SIG-M5 treated with dmso at 0.1 percent for 504 hours (cell line): Measurements from ENCODE around the gene CLEC18B.
"Not testable (repeated sequence)": the region's sequence is repeated elsewhere in the genome, so short reads cannot be mapped to it uniquely, and the experiment has no call there.

Experiments
- DNase-seq: peaks from one replicate; lab custom pipeline; 2025; ENCODE audit not compliant: unreplicated experiment; lab: John Stamatoyannopoulos, UW

Gene CLEC18B

DNA sequence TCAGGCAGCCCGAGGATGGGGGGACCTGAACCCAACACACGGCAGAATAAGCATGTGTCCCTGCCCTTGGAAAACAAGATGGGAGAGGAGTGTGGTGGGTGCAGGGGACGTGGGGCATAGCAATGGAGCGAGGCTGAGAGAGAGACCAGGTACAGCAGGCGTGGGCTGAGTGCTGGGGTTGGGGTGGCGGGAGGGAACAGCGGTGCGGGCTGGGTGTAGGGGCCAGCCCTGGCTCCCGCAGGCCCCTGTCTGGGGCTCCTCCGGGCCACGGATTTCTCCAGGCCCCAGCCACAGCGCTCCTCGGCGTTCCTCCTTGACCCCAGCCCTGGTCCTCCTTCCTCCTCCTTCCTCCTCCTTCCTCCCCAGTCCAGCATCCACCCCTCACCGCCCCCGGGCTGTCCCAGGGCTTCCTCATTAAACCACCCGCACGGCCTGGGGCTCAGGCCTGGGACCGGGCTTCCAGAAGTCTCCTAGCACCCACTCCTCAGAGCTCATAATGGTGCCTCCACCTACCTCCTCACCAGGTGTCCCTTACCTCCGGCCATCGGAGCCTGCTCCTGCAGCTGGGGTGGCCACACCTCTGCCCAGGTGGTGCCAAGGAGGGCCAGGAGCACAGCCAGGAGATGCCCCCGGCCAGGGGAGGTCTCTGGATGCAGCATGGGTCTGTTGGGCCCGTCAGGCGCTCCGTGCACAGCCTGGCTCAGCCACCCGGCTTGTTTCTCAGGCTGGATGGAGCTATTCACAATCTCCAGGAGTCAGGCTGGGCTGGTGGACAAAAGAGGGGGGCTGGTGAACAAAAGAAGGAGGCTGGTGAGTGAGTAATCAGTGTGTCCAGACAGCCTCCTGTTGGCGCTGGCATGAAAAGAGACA is at the start of gene CLEC18B:
CLEC18B (minus strand) TSS at position 867 of the 870 bp plus-strand sequence; CDS start at position 659, 208 bp downstream.
- DNase-seq, result not testable (repeated sequence)

DNA sequence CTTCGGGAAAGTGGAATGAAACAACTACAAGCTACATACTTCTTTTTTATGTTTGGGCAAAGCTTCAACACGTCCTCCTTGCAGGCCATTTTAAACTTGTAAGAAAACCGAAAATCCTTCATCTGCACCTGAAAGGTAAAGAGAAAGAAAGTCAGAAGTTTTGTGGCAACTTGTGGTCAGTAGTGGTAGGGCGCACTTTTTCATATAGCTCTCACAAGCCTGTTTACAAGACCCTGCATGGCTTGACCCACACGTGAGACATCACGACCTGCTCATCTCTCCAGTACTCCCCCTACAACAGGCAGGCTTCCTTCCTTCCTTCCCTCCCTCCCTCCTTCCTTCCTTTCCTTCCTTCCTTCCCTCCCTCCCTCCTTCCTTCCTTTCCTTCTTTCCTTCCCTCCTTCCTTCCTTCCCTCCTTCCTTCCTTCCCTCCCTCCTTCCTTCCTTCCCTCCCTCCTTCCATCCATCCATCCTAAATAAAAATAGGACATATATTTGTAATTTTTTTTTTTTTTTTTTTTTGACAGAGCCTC is 48.7 kb upstream of the CLEC18B start:
- no peak for DNase-seq

DNA sequence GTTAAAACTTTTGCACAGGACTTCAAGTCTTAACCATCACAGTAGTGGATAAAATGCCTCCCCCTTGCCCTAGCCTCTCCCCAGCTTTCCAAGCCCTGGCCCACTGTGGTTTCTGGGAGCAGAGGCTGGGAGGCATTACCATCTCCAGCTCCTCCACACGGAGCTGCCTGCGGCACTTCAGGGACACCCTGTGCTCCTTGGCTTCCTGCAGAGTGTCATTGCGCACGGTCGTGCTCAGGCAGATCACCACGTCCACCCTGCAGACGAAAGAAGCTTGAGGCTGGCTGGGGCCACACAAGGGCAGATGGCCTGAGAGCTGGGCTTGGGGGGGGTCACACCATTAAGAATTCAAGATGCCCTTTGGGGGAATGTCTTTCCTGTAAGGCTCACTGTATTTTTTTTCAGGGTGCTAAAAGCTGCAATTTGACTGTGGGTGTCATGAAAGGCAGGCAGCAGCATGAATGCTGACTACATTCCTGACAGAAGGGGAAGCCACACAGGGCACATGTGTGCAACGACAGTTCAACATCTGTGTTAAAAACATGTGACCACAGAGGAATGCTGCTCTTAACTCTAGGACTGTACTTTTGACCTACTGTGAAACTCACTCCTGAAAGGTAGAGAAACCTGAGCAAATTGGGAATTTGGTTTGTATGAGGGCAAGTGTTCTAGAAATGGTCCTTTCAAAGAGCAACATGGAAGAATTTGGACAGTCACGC is 47.7 kb upstream of the CLEC18B start:
- no peak for DNase-seq

DNA sequence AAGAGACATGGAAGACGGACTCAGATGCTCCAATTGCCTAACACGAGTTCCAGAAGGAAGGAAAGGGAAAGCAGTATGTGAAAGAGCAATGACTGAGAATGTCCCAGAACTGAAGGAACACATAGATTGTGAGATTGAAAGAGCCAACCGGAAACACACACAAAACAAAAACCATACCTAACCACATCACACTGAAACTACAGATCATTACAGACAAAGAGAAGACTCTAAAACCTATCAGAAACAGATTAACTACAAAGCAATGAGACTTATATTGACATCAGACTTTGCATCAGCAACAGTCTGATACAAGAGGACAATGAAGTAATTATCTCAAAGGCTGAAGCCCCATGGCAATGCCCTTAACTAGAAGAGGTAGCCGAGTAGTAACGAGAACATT is 45.6 kb upstream of the CLEC18B start:
- DNase-seq, result no peak

DNA sequence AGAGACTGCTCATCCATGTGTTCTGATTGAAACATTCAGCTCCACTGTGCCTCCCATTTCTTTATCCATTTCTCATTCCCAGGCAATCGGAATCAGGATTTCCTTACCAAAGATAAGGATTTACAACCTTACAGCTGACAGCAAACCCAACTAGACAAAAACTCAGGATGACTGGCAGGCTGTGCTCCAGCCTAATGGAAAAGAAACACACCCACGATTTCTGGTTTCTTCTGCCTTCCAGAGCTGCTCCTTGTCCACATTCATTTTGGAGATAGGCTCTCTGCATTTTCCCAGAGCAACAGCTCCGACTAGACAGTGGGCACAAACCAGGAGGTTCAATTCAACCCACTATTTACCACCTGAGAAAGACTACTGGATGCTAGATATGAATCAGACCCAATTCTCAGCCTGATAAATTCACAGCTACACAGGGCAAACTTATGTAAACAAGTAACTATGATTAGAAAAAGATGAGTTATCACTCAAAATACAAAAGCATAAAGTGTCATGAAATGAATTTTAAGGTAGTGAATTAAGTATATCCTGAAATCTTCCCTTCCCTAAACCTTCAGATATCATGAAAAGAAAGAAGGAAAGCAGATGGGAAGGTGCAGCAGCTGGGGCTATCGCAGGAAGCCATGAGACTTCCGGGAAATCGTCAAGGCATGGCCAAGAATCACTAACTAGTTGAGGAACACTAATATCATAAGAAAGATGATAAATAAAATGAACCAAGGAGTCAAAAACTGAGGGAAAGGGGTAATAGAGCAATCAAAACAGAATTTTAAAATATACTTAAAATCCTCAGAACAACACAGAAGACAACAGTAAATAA is 44.8 kb upstream of the CLEC18B start:
- no peak for DNase-seq

DNA sequence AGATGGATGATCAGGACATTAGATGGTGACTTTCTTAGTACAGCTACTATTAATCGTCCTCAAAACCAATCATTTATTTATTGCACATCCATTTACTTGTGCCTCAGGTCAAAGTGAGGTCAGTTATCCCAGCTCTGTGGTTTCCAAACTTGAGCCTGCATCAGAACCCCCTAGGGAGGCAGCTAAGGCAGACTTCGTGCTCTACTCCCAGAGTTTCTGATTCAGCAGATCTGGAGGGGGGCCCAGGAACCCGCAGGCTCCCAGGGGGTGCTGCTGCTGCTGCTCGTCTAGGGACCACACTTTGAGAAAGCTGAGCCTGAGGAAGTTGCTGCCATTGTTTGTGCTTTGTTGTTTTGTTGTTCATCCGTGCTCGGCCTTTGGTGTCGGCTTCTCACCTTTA is 44.0 kb upstream of the CLEC18B start:
- no peak for DNase-seq

DNA sequence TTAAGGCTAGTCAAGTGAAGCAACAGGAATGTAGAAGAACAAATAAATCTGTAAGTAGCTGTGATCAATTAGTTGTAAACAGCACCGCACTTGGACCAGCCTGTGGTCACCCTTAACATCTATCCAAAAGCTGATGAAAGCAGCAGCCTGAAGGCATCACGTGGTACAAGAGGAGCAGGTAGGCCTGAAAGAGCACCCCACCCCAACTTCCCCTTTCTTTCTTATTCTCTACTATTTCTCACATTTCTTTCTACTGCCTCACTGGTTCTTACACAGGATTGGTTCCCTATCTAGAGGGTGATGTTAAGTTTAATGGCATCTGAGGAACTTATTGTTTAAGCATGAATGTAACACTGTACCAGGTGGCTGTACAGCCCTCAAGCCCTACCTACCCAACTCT is 42.6 kb upstream of the CLEC18B start:
- DNase-seq, result peak; percentile 44

DNA sequence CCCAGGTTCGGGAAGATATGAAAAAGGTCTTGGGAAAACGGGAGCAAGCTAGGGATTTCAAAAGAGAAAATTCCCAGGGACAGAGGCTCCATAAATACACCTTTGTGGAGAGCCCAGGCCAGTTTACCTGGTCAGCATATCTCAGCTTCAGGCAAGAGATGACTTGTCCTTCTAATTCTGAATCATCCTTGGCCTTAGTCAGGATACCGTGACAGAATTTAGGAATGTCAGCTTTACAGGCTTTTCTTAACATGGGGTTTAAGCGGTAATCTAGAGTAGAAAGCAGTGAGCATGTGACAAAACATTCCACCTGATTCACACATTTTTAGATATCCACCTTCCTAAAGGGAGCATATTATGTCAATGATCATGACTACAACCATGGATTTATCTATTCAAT is 41.1 kb upstream of the CLEC18B start:
- no peak for DNase-seq

DNA sequence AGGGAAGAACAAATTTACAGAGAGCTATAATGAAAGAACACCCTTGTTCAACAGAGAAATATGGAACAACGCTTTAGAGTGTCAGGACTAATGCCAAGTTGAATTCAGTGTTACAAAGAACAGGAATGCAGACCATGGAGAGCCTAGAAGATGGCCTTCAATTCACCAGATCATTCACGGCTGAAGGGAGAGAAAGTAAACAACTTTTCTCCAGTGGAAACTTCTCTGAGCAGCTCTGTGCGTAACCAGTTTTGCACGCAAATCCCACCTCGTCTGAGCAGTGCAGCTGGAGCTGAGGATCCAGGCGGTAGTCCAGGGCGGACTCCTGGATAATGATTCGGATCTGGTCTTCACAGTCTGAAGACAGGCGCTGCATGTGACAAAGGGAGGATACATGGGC is 40.5 kb upstream of the CLEC18B start:
- no peak for DNase-seq

DNA sequence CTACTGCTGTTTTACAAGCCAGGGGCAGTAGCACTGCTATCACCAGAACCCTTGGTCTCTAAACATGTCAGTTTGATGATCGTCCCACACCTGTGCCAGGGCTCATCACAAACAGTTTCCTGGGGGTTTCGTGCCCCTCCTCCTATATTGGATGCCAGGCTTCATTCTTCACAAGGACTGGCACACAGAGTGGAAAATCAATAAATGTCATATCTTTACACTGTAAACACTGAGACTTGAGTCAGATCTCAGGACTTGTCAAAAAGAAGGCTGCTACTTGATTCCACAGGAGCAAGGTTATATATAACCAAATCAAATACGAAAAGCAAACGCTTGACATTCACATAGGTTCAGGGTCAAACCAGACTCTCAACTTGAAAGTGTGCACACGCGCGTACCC is 39.3 kb upstream of the CLEC18B start:
- no peak for DNase-seq

DNA sequence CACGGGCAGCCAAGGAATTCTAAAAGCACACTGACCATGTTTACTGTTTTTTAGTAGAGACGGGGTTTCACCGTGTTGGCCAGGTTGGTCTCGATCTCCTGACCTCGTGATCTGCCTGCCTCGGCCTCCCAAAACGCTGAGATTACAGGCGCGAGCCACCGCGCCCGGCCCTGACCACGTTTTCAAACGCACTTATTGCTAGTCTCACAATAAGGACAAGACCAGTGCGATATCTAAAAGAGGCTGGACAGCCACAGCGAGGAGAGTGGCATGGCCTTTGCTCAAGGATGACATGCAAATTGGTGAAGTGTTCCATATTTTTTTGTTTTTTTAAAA is 35.0 kb upstream of the CLEC18B start:
- DNase-seq, result no peak

DNA sequence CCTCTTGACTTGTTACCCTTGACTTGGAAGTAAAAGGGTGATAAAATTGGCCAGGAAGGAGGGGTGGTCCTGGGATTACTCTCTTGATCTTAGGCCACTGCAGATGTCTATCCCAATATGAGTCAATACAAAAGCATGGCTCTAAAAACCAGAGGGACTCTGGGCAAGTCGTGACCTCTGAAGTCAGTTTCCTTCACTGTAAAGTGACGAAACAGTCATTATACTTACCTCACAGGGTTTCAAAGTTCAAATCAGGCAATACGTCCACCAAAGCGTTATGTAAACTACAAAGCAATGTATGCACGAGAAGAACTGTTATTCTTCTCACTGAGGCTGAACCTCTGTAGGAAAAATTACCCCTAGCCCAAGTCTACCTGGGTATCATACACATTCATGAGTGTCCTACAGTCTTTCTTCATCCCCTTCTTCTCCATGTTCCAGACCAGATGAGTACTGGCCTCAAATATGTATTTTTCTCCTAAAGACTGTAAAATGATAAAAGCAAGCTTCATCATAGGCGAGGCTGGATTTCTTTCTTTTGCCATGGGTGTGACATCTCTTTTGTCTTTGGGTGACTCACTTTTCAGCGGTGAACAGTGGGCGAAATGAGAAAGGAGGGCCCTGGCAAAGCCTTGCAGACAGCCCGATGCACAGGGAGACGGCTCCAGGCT is 34.5 kb upstream of the CLEC18B start:
- no peak for DNase-seq

DNA sequence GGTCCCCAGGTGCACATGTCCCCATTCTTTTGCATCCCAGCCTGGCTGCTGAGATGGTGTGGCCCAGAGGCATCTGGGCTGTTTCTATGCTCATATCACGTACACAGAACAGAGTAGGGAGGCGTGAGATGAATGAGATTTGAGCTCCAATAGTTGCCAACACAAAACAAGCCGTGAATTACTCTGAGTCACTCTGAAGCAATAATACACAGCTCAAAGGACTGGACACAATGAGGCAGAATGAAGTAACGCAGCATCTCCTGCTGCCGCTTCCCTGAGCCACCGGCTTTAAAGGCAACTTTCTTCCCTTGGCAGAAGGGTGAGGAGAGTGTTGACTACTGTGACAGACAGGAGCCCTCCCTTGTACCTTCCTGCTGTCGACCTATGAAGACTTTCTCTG is 33.9 kb upstream of the CLEC18B start:
- DNase-seq, result no peak

DNA sequence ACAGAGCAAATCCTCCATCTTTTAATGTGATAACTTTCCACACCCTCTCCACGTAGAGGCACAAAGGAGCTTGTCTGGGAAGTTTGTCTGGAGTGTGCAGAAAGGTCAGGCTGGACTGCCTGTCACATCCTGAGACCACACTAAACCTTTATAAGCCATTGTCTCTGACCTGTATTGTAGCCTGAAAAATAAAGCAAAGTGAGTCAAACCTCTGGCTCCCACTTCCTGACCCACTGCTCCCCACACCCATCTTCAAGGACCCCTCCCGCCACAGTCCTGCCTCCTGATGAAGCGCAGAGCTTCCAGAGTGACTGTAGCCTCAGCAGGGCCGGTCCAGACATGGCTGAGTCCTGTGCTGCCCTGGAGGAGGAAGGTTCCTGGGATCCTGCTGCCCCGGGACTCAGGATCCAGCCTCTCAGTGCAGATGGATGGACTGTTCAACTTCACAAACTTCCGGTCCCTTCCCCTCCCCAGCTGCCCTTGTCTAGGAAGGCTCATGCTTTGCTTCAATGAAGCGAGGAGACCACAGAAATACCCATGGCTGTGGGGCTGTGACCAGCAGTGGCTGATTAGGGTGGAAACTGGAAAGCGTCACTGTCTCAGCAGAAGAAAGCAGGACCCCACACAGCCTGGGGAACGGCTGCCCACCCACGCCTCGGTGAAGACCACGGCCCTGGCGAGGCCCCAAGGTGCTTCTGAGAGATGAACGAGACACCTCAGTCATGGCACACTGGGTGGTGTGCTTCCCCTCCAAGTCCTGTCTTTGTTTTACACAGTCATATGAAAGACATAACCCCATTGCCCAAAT is 30.9 kb upstream of the CLEC18B start:
- no peak for DNase-seq

DNA sequence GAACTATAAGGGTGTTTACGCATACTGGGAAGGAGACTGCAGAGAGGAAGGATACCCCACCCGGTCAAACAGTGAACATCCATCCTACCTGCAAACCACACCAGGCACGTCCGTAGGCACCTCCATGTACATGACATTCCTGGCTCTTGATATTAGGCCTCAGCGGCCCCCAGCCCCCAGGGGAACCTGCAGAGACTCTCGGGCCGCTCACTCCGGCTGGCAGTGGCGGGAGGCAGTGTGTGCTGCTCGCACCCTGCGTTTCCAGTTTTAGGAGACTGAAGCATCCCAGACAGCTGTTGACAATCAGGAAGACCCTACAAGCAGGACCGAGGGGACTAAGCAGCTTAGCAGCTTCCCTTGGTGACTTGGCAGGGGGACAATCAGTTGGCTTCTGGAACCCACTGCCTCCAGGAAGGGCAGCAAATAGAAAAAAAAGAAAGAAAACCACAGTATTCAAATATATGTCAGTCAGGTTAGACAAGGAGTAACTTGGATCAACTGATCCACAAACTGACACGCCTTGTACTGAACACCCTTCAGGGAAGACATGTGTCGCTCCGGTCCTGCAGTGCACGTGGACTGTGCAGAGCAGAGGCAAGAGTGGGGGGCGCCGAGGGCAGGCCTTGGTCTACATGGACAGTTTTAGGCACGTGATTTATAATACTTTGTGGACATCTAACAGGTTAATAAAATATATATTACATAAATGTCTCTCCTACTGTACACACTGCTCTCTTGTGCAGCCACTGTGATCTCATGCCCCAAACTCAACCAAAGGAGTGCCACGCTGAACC is 29.9 kb upstream of the CLEC18B start:
- no peak for DNase-seq

DNA sequence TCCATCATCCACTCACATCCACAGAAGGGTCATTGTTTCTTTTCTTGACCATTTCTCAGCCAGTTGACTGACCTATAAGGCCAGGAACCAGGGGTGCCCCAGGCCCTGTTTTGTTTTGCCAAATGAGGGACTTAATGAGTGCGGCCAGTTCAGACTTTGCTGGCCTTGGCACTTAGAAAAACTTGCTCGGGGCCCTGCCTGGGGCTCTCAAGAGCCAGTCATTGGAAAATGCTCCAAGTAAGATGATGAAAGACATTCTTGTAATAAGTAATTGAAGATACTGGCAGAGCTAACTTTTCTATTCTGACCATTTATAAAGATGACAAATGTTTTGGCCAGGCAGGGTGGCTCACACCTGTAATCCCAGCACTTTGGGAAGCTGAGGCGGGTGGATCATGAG is 29.0 kb upstream of the CLEC18B start:
- DNase-seq, result no peak

DNA sequence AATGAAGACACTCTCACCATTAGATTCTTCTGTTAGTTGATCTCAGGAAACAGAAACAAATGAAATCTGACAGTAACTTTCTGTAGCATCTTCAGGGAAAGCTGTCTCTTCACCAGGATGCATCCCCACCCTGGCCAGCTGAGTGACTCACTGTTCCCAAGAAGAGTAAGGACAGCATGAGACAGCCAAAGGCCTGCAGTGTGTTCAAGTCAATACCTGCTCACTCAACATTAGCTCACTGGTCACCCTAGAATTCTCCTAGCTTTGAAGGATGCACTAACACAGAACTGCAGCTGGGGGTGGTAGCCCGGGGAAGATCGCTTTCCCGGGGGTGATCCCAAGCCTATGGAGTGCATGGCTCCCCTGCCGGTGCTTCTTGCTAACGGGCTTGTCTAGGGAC is 28.2 kb upstream of the CLEC18B start:
- no peak for DNase-seq

DNA sequence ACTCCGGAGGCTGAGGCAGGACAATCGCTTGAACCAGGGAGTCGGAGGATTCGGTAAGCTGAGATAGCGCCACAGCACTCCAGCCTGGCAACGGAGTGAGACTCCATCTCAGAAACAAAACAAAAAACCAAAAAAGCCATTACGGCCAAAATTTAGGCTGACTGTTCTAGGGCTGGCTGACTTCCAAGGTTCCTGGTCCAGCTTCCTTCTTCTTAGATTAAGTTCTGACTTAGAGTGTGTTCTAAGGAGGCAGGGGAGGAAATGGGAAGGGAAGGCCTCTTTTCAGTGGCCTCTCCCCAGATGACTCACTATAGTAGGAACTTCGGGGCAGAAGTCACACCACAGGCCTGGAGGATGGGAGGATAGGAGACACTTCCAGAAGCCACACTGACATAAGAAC is 27.7 kb upstream of the CLEC18B start:
- DNase-seq, result peak; percentile 11

DNA sequence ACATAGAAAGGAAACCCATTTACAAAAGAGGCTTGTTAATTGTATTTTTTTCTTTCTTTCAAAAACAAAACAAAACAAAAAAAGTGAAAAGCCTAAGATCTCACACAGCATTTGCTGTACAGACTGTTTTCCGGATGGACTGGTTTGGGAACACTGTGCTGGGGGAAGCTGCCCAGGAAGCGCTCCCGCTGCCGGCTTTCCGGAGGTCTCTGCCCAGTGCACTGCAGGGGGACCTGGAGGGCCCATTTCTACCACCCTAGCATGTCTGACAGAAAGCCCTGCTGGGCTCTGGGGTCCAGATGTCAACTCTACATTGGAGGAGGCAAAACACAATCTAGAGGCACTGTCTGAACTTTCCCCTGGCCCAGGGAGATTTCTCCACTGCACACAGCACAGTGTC is 26.3 kb upstream of the CLEC18B start:
- DNase-seq, result no peak
